GM21360 (cell line): ENCODE results near the gene RERE.

Experiments
- ATAC-seq: cut with Tn5 transposase; IDR thresholded peaks from one replicate; pipeline ENCODE4 v1.9.1; 2021; ENCODE audit warnings: mild to moderate bottlenecking, moderate library complexity; ENCODE audit not compliant: unreplicated experiment

Gene RERE

DNA sequence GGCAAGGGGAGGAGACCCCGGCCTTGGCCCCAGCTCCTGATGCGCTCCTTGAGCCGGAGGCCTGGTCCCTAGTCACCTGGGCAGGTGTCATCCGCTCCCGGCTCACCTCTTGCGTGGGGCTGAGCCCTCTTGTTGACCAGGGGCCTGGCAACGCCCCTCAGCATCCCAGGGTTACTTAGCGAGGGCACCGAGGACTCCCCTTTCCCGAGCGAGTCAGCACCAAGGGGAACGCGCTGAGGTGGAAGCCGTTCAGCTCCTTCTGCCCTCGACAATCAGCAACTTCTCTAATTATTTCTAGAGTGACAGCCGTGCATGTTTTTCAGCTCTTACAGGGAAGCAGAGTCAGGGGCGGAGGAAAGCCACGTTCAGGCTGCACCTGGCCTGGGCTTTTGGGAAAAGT lies 499.0 kb downstream of the RERE start:
- ATAC-seq = no peak

DNA sequence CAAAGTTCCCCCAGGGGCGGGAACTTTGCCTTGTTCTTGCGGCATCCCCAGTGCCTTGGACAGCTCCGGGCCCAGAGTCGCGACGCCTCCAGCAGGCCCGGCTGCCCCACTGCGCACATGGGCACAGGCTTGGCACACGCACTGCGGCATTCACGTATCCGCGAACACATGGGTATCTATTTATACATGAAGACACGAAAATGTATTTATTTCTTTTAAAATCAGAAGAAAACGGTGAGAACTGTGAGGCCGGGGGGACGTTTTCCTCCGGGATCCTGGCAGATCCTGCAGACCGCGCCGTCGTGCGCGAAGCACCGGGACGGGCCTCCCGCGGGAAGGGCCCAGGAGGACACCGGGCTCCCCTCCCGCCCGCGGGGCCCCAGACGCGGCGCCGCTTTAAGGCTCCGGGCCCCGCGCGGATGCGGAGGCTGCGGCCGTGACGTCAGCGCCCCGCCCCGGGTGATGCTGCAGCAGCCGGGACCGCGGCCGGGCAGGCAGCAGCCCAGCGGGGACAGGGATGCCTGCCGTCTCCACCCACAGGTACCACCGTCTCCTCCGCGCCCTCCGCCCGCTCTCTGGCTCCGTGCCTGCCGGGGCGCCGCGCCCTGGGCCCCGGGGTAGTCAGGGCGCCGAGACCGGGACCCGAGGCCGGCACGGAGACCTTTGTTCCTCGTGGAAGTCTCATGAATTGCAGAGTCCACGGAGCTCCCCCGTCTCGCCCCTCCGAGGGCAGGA lies 499.6 kb downstream of the RERE start, which contains the start of gene SLC45A1:
Gene SLC45A1 (plus strand): TSS at position 468 of the 735 bp plus-strand sequence. CDS start 6,216 bp downstream, outside the sequence.
- ATAC-seq = no peak

DNA sequence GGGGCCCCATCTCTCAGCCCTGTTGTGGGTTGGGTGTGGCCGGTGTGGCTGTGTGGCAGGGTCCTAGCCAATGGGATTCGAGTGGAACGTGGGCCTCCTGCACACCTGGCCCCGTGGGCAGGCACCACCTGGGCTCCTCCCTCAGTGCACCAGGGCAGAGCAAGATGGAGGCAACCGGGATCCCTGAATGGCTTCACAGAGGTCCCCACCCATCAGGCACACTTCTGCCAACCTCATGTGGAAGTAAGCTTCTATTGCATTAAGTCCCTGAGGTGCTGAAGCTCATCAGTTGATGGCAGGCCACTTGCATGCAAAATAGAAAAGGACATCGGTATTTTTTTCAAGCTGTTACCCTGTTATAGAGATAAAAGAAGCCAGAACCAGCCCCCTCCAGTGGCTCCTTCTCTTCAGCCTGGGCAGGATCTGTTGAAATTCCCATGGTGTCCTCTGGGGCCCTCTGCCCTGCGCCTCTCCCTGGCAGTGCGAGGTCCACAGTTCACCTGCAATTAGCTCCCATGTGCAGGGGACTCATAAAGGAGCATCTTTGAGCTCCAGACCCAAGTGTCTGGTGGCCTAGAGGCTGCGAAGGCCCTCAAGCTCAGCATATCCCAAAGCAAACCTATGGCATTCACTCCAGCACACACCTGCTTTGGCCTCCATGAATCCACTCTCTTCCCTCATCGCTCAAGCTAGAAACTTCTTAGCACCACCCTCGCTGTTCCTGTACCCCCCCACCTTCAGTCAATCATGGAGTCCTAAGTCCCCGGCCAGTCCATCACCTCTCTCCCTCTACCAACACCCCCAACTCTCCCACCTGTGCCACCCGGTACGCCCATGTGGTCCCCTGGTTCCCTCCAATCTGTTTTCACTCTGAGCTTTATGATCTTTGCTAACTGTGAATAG lies 501.6 kb downstream of the RERE start:
- ATAC-seq = no peak

DNA sequence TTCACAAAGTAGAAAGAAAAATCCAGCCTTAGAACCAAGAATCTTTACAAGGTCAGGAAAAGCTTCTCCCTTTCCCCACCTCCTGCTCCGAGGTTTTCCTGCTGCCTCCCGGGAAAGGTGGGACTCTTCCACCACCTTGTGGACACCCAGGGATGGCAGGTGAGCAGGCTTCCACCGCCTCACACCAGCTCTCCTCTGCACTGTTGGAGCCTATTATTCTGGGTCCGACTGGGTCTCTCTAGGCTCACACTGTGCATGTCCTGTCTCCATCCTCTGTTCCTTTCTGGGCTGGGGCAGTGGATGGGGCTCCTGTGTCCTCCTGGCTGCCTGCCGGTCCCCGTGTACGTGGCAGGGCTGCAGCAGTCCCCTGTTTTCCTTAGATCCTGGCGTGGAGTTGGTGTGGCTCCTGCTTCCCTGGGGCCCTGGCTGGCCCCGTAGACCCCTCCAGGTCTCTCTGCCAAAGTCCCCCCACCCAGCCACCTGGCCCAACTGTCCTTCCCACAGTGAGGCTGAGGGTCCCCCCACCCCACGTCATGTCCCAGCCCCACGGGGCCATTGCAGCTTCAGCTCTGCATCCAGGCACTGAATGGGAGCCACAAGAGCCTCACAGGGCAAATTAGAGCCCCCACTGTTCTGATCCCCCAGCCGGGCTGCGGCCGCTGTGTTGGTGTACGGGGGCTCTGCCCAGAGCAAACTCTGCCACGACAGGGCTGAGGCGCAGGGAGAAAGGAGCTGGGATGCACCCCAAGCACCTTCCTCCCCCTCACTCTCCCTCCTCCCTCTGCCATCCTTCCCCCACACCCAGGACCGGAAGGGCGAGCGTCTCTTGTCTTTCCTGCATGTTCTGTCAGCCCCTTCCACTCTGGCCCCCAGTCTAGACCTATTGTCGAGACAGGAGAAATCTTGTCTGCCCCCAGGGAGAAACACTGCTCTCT lies 502.8 kb downstream of the RERE start:
- no peak for ATAC-seq

DNA sequence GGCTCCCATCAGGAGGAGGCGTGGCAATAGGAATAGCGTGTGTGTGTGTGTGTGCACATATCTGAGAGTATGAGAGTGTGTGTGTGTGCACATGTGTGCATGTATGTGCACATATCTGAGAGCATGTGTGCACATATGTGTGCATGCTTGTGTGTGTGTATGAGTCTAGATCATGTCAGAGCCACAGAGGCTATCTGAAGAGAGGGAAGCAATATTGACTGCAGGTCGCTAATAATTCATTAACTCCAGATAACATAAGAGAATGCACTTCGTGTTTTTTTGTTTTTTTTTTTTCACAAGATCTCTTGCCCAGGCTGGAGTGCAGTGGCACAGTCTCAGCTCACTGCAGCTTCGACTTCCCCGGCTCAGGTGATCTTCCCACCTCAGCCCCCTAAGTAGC lies 504.2 kb downstream of the RERE start:
- ATAC-seq = no peak

DNA sequence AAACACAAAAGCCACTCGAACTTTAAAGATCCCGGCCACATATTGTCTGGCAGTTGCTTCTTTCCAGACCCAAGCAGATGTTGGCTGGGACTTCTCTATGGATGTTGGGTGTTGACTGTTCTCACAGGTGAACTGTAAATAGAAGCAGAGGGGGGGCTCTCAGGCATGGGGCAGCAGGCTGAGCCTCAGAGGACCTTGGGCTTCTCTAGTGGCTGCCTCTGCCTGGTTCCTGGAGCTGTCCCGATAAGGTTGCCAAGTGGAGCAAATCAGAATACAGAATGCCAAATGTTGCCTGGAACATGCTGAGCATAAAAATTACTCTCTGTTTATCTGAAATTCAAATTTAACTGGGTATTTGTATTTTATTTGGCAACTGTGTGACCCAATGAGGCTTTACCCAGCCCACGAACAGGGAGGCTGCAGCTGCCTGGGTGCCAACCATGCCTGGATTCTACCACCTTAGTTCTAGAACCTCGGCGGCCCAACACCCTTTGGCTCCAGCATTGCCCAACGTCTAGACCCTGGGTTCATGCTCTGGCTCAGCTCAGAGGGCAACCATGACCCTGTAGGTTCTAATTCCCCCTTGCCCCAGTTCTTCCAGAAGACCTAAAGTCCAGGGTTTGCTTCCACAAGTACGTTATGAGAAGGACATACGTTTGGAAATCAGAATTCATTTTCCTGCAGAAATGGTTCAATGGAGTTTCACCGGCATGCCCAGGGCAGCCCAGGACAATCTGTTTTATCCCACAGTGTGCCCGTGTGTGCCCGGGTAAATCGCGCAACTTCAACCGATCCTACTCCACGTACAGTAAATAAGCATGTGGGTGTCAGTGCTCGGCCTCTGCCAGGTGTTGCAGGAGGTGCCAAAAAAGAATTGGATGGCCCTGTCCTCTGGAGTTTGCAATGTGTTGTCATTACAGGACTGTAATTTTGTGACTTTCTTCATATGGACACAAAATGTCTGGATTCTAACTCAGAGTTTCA lies 504.9 kb downstream of the RERE start:
- no peak for ATAC-seq

DNA sequence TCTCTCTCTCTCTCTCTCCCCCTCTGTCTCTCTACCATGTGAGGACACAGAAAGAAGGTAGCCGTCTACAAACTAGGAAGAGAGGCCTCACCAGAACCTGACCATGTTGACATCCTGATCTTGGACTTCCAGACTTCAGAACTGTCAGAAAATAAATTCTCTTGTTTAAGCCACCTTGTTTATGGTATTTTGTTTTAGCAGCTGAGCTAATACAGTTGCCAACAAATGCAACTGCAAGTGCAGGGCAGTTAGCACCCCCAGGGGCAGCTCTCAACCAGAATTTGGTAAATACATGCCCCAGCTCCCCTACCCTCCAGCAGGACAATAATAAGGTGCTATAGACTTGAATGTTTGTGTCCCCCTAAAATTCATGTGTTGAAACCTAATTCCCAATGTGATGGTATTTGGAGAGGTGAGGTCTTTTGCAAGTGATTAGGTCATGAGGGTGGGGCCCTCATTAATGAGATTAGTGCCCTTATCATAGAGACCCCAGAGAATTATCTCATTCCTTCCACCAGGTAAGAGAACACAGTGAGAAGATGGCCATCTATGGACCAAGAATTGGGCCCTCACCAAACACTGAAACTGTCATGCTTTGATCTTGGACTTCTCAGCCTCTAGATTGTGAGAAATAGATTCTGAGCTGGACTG lies 506.2 kb downstream of the RERE start:
- no peak for ATAC-seq

DNA sequence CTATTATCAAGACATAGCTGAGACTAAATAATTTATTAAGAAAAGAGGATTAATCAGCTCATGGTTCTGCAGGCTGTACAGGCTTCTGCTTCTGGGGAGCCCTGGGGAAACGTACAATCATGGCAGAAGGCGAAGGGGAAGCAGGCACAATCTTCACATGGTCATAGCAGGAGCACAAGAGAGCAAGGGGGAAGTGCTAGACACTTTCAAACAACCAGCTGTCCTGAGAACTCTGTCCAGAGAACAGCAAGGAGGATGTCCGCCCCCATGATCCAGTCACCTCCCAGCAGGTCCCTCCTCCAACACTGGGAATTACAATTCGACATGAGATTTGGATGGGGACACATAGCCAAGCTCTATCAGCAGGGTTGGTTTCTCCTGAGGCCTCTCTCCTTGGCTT lies 509.8 kb downstream of the RERE start:
- ATAC-seq = no peak

DNA sequence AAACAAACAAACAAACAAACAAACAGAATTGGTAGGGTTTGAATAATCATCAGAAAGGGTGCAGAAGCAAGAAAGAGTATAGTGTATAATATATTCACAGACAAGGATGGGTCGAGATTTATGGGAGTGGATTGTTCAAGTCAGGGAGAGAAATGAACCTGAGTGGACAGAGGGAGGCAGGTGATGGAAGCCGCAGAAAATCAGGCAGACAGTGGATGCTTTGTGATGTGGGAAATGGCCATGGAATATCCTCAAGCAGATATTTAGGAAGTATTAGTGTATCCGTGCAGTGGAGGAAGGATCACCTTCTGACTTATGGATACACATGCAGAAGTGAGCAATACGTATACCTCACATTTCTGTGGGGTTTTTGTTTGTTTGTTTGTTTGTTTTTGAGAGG lies 513.6 kb downstream of the RERE start:
- no peak for ATAC-seq

DNA sequence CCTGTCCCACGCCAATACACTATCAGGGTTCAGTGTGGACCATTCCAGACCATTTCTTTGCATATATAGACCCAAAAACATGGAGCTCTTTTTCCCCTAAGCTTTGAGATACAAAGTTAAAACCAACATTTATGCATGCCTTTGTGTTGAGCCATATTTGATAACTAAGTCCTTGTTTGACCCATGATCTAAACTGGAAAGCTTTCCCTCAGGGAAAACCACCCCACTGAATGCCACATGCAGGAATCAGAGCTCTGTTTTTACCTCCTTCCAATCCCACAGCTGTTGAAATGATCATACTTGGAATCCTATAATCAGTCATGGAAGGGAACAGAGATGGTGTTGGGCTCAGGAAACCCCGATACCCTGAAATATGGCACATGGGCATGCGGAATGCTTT lies 514.3 kb downstream of the RERE start:
- no peak for ATAC-seq
